Measurements from ENCODE around the gene ABCA9. TPM values are rescaled to one million over a fixed set of nuclear protein-coding genes. Genes with fewer than 3 reads are reported as not detected.

ABCA9 gene
- polyA plus RNA-seq, 1 donor (not counting 4 experiments of a cell fraction or from before 2014, with no cell fraction given): 0.17 TPM

- H3K27ac ChIP-seq (ENCODE audit: control insufficient read depth, insufficient read depth, low read length): no peak overlapping the region
- no peak overlapping the region for H3K9ac ChIP-seq (ENCODE audit: control insufficient read depth, extremely low read depth, insufficient read depth, low read length)
- FAIRE-seq (no peak), DNase-seq (ENCODE audit: low read depth, low spot score) (no peak)
- no peaks in the 10 kb centered on the region for H3K79me2 ChIP-seq (ENCODE audit: control insufficient read depth, insufficient read depth, low read length)
- no peaks in the 10 kb centered on the region for H3K4me1 ChIP-seq (ENCODE audit: control insufficient read depth, extremely low read depth, insufficient read depth, low read length)
- H3K9me1 ChIP-seq (ENCODE audit: control insufficient read depth, extremely low read depth, insufficient read depth, low read length): no peaks in the 10 kb centered on the region
- no peak overlapping the region for H2AFZ ChIP-seq (ENCODE audit: control insufficient read depth, low read length)
- H3K36me3 ChIP-seq (ENCODE audit: control insufficient read depth in 2 of 2, extremely low read depth in 1 of 2, insufficient read depth in 2 of 2, low read length in 2 of 2): no peaks in the 10 kb centered on the region
- H3K4me2 ChIP-seq (ENCODE audit: control insufficient read depth, extremely low read depth, insufficient read depth, low read depth, low read length): no peak overlapping the region
- no peaks in the 10 kb centered on the region for H3K9me3 ChIP-seq (ENCODE audit: control insufficient read depth, low read depth, low read length)
- no peaks in the 10 kb centered on the region for H4K20me1 ChIP-seq (ENCODE audit: control insufficient read depth, extremely low read depth, insufficient read depth, low read length)
- no peaks in the 10 kb centered on the region for H3K27me3 ChIP-seq (ENCODE audit: control insufficient read depth, extremely low read depth, insufficient read depth, low read length)
- TF ChIP-seq CTCF (optimal IDR thresholded peaks at IDR 0.05 in 1 of 3, IDR thresholded peaks at IDR 0.05 in 1 of 3, conservative IDR thresholded peaks at IDR 0.05 in 1 of 3; ENCODE audit: extremely low read depth in 1 of 3, insufficient read depth in 2 of 3, low read length in 3 of 3) (no peak), EZH2 (IDR thresholded peaks at IDR 0.05; ENCODE audit: low read length) (no peak)
- dilution Hi-C loops (cut with MboI; ENCODE audit: extremely low pct_ligation_motif_present, low sequenced_read_pairs): no loop called here
- H3K4me3 ChIP-seq (ENCODE audit: control insufficient read depth in 2 of 3, extremely low read depth in 1 of 3, insufficient read depth in 2 of 3, low read depth in 1 of 3, low read length in 3 of 3): no peak overlapping the region
Observed at GRCh38 chr17:69050999-69051775, 9.5 kb downstream of the ABCA9 start.

GRCh38 chr17:69048634-69049033 is 12.1 kb downstream of the ABCA9 start:
- dilution Hi-C loops (cut with MboI; ENCODE audit: extremely low pct_ligation_motif_present, low sequenced_read_pairs): no loop called here
- no peak for DNase-seq (ENCODE audit: low read depth, low spot score)
- Histone ChIP-seq H2AFZ (ENCODE audit: control insufficient read depth, low read length) (no peak overlapping the region), H3K9me3 (ENCODE audit: control insufficient read depth, low read depth, low read length) (no peaks in the 10 kb centered on the region), H3K9me1 (ENCODE audit: control insufficient read depth, extremely low read depth, insufficient read depth, low read length) (no peaks in the 10 kb centered on the region), H3K4me3 (ENCODE audit: control insufficient read depth in 2 of 3, extremely low read depth in 1 of 3, insufficient read depth in 2 of 3, low read depth in 1 of 3, low read length in 3 of 3) (no peak overlapping the region), H3K79me2 (ENCODE audit: control insufficient read depth, insufficient read depth, low read length) (no peaks in the 10 kb centered on the region), H3K27ac (ENCODE audit: control insufficient read depth, insufficient read depth, low read length) (no peak overlapping the region), H3K4me2 (ENCODE audit: control insufficient read depth, extremely low read depth, insufficient read depth, low read depth, low read length) (no peak overlapping the region), H3K4me1 (ENCODE audit: control insufficient read depth, extremely low read depth, insufficient read depth, low read length) (no peaks in the 10 kb centered on the region), H4K20me1 (ENCODE audit: control insufficient read depth, extremely low read depth, insufficient read depth, low read length) (no peaks in the 10 kb centered on the region), H3K27me3 (ENCODE audit: control insufficient read depth, extremely low read depth, insufficient read depth, low read length) (no peaks in the 10 kb centered on the region), H3K9ac (ENCODE audit: control insufficient read depth, extremely low read depth, insufficient read depth, low read length) (no peak overlapping the region), H3K36me3 (ENCODE audit: control insufficient read depth in 2 of 2, extremely low read depth in 1 of 2, insufficient read depth in 2 of 2, low read length in 2 of 2) (no peaks in the 10 kb centered on the region)
- FAIRE-seq: no peak
- TF ChIP-seq CTCF (optimal IDR thresholded peaks at IDR 0.05 in 1 of 3, IDR thresholded peaks at IDR 0.05 in 1 of 3, conservative IDR thresholded peaks at IDR 0.05 in 1 of 3; ENCODE audit: extremely low read depth in 1 of 3, insufficient read depth in 2 of 3, low read length in 3 of 3) (no peak), EZH2 (IDR thresholded peaks at IDR 0.05; ENCODE audit: low read length) (no peak)

Data from keratinocyte (primary cell).